22Rv1 (cell line): ENCODE measurements around the gene CASP2.

Experiments used
- CTCF ChIP-seq: fragments of 450-650 bp; IDR thresholded peaks from 2 replicates; pipeline ENCODE4 v1.5.1; 2017; ENCODE audit warnings: mild to moderate bottlenecking
- ZFX ChIP-seq: fragments of 450-650 bp; IDR thresholded peaks from 2 replicates; pipeline ENCODE4 v1.6.1; 2017; ENCODE audit warnings: antibody characterized with exemption, borderline replicate concordance

GRCh38 chr7:143346018-143346417 lies 57.9 kb downstream of the CASP2 start:
- no peak for TF ChIP-seq CTCF
- no peak for TF ChIP-seq ZFX
